ENCODE results near the gene NEDD4L.

NEDD4L gene

DNA sequence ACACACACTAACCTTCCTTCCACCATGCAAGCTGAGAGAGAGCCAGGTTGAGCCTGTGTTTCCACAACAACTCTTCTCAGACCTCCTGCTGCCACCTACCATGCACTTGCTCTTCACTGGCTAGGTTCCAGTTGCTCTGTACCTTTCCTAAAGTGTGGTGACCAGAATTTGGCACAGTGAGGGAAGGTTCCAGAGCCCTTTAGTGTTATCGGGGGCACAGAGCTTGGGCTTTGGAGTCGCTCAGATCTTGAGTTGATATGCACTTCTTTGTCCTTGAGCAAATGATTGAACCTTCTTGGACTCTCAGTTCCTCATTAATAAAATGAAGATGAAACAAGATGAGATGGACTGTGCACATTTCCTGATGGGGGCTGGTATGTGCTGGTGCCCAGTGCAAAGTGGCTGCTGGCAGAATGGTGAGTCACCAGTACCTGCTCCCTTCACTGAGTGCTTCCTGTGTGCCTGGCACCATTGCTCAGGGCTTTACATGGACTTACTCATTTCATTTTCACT, 47.1 kb downstream of the NEDD4L start:
- H3K4me3 ChIP-seq (ENCODE audit: low read depth, low read length): no peak overlapping the region
- TF ChIP-seq, protein P1, sequence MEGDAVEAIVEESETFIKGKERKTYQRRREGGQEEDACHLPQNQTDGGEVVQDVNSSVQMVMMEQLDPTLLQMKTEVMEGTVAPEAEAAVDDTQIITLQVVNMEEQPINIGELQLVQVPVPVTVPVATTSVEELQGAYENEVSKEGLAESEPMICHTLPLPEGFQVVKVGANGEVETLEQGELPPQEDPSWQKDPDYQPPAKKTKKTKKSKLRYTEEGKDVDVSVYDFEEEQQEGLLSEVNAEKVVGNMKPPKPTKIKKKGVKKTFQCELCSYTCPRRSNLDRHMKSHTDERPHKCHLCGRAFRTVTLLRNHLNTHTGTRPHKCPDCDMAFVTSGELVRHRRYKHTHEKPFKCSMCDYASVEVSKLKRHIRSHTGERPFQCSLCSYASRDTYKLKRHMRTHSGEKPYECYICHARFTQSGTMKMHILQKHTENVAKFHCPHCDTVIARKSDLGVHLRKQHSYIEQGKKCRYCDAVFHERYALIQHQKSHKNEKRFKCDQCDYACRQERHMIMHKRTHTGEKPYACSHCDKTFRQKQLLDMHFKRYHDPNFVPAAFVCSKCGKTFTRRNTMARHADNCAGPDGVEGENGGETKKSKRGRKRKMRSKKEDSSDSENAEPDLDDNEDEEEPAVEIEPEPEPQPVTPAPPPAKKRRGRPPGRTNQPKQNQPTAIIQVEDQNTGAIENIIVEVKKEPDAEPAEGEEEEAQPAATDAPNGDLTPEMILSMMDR (IDR thresholded peaks at IDR 0.05; ENCODE audit: low read depth, low read length): no peak
- H3K36me3 ChIP-seq: no peaks in the 10 kb centered on the region
- no peaks in the 10 kb centered on the region for H3K9me3 ChIP-seq
- H3K4me1 ChIP-seq: no peaks in the 10 kb centered on the region
- DNase-seq: no peak
- H3K27me3 ChIP-seq: no peaks in the 10 kb centered on the region

DNA sequence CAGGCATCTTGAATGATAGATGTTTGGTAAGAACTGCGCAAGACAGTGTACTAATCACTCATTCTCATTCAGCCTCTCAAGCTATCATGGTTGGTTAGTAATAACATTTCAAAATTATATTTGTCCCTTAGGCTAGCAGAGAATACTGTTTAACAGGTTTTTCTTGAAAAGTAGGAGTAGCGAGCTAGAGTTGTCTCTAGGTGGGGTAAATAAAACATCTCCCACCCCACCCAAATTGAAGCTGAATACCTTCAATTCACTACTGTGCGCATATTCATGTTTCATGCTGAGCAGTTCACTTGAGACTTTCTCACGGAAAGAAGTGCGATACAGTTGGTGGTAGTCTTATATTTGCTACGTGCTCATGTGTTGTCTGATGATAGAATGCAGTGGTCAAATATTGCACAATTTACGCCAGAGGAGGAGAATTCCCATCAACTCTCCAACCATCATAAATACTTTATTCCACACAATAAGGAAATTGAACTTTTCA, 49.3 kb downstream of the NEDD4L start:
- DNase-seq: no peak
- Histone ChIP-seq H3K4me1 (no peaks in the 10 kb centered on the region), H3K27me3 (no peaks in the 10 kb centered on the region), H3K9me3 (no peaks in the 10 kb centered on the region), H3K4me3 (ENCODE audit: low read depth, low read length) (no peak overlapping the region), H3K36me3 (no peaks in the 10 kb centered on the region)
- TF ChIP-seq, protein P1 (IDR thresholded peaks at IDR 0.05; ENCODE audit: low read depth, low read length): no peak

DNA sequence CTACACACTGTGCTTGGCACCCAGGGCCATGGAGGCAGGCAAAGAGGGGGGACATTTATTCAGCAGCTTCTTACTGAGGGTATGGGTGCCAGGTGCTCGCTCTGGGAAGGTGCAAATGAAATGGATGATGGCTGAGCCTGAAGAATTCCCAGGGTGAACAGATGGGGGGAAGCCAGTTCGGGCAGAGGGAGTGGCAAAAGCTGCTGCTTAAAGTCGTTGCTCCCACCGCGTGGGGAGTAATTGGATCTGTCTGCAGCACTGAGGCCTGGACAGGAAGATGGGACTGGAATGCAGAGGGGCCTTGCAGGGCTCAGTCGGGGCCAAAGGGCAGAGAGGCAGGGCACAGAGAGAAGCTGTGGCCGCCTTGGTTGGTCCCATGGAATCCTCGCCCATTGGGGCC, 51.2 kb downstream of the NEDD4L start:
- no peak overlapping the region for H3K4me3 ChIP-seq (ENCODE audit: low read depth, low read length)
- no peaks in the 10 kb centered on the region for H3K9me3 ChIP-seq
- TF ChIP-seq, protein P1 (IDR thresholded peaks at IDR 0.05; ENCODE audit: low read depth, low read length): no peak
- no peak for DNase-seq
- no peaks in the 10 kb centered on the region for H3K36me3 ChIP-seq
- H3K27me3 ChIP-seq: no peaks in the 10 kb centered on the region
- no peaks in the 10 kb centered on the region for H3K4me1 ChIP-seq

DNA sequence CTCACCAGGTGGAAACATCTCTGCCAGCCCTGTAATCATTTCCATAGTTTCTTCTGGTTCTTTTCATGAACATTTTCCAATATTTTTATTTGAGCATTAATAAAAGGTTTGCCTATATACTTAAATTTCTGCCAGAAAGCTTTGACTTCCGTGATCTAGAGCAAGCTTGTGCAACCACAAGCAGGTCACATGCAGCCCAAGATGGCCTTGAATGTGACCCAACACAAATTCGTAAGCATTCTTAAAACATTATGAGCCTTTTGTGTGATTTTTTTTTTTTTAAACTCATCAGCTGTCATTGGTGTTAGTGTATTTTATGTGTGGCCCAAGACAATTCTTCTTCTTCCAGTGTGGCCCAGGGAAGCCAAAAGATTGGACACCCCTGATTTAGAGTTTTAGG, 51.6 kb downstream of the NEDD4L start:
- no peak for DNase-seq
- Histone ChIP-seq H3K4me3 (ENCODE audit: low read depth, low read length) (no peak overlapping the region), H3K9me3 (no peaks in the 10 kb centered on the region), H3K36me3 (no peaks in the 10 kb centered on the region), H3K27me3 (no peaks in the 10 kb centered on the region), H3K4me1 (no peaks in the 10 kb centered on the region)
- TF ChIP-seq, protein P1 (IDR thresholded peaks at IDR 0.05; ENCODE audit: low read depth, low read length): no peak

DNA sequence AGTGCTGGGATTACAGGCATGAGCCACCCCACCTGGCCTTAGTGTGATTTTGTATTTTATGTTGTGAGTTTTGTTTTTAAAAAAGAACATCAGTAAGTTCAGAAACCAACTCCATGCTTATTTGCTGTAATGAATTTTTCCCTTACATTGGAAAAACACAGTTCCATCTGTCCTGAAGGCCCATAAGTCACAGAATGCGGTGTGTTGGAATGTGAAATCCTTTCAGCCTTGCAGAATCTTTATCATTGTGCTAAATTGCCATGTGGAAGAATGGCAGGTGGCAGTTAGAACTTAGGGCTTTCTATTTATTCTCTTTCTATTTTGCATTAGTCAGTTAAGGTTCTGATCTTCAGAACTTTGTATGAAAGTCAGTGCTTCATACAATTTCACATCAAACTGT, 52.6 kb downstream of the NEDD4L start:
- Histone ChIP-seq H3K36me3 (no peaks in the 10 kb centered on the region), H3K4me1 (no peaks in the 10 kb centered on the region), H3K4me3 (ENCODE audit: low read depth, low read length) (no peak overlapping the region), H3K9me3 (no peaks in the 10 kb centered on the region), H3K27me3 (no peaks in the 10 kb centered on the region)
- no peak for DNase-seq
- TF ChIP-seq, protein P1 (IDR thresholded peaks at IDR 0.05; ENCODE audit: low read depth, low read length): no peak

DNA sequence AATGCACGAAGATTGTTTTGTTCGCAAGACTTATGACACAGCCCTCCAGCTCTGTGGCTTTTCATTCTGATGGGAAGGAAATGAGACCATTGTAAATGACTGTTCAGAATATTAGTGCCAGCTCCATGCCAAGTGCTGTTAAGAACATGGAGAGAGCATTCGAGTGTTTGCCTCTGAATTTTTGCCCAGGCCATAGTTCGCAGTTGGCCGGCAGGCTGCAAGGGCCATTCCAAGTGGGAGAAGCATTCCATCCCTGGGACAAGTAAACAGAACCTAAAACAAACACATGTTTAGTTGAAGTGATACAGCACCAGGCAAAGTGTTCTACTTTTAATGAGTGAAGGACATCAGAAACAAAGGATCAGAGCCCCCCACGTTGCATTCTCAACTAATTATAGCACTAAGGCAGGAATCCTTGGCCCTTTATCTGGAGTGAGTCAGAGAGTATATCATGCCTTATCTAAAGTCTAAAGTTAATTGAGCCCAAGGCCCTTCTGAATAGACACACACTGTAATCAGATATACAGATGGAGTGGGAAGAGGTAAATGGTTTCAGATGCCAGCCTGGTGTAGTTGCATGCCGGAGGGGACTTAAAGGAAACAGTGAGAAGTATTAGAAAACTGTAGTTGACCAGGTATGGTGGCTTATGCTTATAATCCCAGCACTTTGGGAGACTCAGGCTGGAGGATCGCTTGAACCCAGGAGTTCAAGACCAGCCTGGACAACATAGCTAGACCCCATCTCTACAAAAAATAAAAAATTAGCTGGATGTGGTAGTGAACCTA, 53.3 kb downstream of the NEDD4L start:
- TF ChIP-seq, protein P1 (IDR thresholded peaks at IDR 0.05; ENCODE audit: low read depth, low read length): no peak
- Histone ChIP-seq H3K4me1 (no peaks in the 10 kb centered on the region), H3K9me3 (no peaks in the 10 kb centered on the region), H3K36me3 (no peaks in the 10 kb centered on the region), H3K4me3 (ENCODE audit: low read depth, low read length) (no peak overlapping the region), H3K27me3 (no peaks in the 10 kb centered on the region)
- no peak for DNase-seq
